Caki2 (cell line): ENCODE data around the gene KCNG4. TPM values are rescaled to one million over a fixed set of nuclear protein-coding genes. Genes with fewer than 3 reads are reported as not detected.

ENCODE experiments used
- DNase-seq: peaks from one replicate; pipeline ENCODE4 v3.0.0-alpha.2; 2015; ENCODE audit warnings: low read depth
- in situ Hi-C: cut with HindIII; loops from 2 replicates; pipeline ENCODE4 v1.10.0; 2016; ENCODE audit warnings: low sequenced_read_pairs, low pct_unique_long_range_greater_than_20kb, mixed read lengths
- total RNA-seq: library from RNA; depleted of rRNA; stranded (reverse); fragments of >200 nt; shearing (Covaris generic); gene quantifications from 2 replicates; pipeline ENCODE4 v1.2.3, GENCODE V29; 2014; ENCODE audit warnings: low replicate concordance; rRNA removed

The KCNG4 gene, protein sequence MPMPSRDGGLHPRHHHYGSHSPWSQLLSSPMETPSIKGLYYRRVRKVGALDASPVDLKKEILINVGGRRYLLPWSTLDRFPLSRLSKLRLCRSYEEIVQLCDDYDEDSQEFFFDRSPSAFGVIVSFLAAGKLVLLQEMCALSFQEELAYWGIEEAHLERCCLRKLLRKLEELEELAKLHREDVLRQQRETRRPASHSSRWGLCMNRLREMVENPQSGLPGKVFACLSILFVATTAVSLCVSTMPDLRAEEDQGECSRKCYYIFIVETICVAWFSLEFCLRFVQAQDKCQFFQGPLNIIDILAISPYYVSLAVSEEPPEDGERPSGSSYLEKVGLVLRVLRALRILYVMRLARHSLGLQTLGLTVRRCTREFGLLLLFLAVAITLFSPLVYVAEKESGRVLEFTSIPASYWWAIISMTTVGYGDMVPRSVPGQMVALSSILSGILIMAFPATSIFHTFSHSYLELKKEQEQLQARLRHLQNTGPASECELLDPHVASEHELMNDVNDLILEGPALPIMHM
- total RNA-seq: not detected in 2 replicates

DNA sequence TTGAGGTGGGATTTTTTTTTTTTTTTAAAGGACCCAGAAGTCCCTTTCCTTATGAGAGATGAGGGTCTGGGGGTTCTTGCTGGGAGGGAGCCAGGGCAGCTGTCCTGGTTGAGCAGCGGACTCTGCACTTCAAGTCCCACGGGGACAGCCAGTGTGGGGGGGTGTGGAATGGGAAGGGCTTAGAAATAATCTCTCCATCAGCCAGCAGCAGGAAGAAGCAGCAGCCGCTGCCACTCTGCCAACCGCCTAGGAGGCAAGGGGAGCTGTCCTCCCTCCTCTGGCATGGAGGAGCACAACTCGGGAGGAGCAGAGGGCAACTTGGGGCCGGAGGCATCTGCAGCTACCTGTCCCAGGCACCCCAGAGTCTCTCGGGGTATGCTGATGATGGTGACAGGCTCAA is at the start of gene KCNG4:
Gene KCNG4 (minus strand): TSS at position 104 of the 400 bp plus-strand sequence. CDS start 2,527 bp downstream, outside the sequence.
- no peak for DNase-seq
- in situ Hi-C loops: no loop called here

DNA sequence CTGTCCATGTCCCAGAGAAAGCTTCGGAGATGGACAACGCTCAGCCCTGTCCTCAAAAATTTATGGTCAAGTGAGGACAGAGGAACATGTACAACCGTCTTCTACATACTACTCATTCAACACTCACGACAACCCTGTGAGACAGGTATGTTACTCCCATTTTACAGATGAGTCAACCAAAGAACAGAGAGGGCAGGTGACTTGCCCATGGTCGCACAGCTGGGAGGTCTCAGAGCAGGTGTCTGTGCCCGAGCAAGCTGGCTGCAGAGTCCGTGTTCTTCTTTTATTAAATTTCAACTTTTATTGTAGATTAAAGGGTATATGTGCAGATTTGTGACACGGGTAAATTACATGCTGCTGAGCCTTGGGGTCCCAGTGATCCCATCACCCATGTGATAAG is 49.1 kb upstream of the KCNG4 start:
- in situ Hi-C loops: no loop called here
- DNase-seq: no peak

DNA sequence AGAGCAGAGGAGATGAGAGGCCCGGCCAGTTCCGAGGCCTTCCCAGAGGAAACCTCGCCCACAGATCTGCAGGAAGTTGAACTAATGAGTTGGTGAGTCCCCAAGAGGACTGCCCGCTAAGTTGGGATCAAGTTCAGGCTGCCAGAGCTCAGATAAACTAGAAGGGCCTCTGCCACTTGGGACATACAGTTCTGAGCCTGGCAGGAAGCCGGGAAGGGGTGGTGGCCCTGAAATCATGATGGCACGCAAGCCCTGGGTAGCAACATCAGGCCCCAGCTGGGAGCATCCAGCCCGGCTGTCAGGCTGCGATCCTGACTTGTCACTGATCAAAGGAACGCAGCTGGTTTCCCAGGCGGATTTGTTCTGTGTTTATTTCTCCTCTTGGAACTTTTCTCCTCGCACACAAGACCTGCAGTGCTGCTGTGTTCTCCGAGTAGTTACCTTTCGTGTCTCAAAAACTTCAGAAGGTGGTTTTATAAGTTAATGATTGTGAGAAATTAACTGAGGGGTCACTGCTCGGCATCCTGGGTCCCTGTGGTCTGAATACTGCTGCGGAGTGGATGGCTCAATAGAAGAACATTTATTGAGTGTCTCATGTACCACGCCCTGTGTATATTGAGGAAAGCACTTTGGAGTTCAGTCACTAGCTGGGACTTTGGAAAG is 46.9 kb upstream of the KCNG4 start:
- in situ Hi-C loops: no loop called here
- DNase-seq: peak; percentile 69

DNA sequence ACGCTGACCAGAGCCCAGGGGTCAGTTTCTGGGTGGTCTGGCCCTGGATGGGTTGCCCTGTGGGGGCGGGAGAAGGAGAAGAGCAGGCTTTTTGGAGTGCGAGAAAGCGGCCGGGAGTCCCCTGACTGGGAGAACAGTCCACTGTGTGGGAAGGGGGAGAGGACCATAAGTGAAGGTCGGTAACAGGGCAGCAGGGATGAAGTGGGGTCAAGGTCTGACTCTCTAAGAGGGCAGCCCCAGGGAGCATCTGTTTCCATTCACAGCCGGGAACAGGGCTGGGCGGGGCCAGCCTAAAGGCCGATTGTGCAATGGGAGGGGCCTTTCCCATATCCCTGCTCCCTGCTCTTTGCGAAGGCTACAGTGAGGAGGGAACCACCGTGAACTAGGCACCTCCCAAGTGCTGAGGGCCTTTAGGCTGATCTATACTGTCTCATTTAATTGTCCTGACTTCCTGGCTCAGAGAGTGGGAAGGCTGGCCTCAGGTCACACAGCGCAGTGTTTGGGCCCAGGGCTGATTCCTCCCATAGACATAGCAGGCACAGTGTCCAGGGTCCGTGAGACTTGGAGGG is 44.4 kb upstream of the KCNG4 start:
- in situ Hi-C loops: no loop called here
- no peak for DNase-seq

DNA sequence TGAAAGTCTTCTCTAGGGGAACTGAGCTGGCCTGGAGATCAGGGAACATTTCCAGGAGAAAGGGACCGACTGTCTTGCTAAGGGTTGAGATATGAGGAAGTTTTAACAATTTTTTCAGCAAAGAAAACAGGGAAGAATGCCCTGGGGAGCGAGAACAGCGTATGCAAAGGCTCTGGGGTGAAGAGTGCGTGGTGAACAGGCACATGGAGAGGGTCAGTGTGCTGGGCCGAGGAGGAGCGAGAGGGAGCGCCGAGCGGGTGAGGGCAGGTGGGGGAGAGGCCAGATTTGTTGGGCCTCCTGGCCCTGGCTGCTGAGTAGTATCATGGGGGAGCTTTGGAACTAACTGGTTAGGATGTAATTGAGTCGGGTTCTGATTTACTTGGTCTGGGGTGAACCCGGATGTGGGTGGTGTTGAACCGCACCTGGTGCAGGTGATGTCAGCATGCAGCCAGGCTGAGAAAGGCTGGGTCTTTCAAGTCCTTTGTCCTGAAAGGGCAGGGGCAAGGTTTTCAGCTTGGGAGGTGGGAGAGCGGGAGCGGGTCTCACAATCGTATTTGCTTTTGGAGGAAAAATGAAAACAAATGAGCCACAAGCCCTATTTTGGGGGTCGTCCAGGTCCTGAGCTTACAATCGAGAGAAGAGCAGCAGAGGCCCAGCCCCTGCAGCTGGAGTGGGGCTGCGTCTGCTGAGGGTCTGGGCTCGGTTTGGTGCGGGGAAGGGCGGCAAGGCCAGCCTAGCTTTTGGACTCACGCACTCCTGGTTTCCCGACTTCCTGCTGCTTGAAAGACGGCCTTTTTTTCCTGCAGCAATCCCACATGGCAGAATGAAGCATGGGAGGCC is 43.7 kb upstream of the KCNG4 start:
- in situ Hi-C loops: no loop called here
- peak; percentile 35 for DNase-seq

DNA sequence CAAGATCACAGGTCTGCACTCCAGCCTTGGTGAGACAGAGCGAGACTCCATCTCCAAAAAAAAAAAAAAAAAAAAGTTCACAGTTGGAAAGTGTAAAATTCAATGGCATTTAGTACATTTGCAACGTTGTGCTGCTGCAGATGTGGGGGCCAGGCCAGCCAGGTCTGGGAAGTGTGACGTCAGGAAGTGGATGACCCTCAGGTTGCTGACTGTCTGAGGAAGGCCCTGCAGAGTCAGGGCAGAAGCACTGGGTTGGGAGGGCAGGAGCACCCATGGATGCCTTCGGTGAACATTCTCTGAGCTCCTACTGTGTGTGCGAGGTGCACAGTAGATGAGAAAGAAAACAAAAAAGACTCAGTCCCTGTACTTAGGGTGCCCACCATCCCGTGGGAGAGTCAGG is 42.7 kb upstream of the KCNG4 start:
- DNase-seq: no peak
- in situ Hi-C loops: no loop called here

DNA sequence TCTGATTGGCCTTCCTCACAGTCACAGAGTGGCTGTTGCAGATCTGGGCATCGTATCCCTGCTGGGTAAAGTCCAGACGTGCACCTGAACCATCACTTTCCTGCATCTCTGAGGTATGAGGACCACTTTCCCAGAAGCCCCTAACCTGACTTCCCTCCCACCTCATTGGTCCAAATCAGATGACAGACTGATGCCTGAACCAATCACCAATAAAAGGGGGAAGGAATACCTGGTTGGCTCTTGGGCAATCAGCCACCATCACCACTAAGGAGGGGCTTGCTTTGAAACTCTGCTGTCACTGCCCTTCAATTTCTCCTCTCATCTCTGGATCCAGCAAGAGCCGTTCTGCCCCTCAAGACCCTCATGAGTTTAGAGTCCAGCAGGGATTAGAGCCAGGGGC is 41.3 kb upstream of the KCNG4 start:
- in situ Hi-C loops: no loop called here
- no peak for DNase-seq

DNA sequence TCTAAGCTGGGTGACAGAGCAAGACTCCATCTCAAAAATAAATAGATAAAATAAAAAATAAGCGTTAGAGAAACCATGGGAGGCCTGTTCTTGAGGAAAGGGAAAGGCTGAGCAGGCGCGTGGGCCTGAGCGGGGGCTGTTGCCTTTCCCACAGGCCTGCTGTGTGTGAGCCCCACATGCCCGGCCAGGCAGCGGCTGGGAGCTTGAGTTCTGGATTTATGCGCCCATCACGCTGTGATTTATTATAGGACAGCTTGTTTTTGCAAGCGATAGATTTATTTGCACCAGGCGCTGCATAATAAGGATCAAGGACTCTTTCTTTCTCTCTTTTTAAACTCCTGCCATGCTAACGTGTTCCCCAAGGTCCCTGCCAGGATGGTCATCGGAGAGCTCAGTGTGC is 40.1 kb upstream of the KCNG4 start:
- in situ Hi-C loops: no loop called here

DNA sequence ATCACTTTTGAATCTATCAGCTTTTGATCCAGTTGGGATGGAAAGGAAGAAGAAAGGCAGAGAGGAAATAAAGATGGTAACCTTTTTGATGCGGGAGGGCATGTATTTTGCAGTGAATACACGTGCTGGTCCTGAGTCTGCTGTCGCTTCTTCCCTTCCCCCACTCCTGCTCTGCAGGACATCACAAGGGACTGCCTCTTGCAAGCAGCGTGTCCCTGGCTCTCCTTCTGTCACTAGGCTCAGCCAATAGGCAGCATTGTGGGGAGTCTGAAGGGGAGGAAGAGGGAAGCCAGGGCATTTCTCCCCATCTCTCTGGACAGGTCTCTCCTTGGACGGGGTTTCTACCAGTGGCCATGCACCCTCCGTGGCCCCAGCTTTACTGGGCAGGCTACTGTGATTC is 39.2 kb upstream of the KCNG4 start:
- in situ Hi-C loops: no loop called here
- DNase-seq: no peak

More for the DNA sequence above, 40.1 kb upstream of the KCNG4 start:
- no peak for DNase-seq

DNA sequence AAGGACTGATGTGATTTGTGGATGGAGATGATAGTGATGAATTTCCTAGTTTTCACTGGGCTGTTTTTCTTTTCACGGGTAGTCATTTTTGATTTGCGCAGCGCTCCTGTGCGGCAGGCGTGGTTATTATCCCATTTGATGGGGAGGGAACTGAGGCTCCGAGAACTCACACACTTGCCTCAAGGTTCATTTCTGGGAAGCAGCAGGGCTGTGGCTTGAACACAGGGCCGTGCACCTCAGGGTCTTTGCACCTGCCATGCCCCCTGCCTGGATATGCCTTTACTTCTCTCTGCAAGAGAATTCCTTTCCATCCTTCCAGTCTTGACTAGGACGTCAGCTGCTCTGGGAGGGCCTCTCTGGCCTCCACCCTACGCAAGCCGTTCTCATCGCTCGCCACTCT is 38.5 kb upstream of the KCNG4 start:
- in situ Hi-C loops: no loop called here
- no peak for DNase-seq

DNA sequence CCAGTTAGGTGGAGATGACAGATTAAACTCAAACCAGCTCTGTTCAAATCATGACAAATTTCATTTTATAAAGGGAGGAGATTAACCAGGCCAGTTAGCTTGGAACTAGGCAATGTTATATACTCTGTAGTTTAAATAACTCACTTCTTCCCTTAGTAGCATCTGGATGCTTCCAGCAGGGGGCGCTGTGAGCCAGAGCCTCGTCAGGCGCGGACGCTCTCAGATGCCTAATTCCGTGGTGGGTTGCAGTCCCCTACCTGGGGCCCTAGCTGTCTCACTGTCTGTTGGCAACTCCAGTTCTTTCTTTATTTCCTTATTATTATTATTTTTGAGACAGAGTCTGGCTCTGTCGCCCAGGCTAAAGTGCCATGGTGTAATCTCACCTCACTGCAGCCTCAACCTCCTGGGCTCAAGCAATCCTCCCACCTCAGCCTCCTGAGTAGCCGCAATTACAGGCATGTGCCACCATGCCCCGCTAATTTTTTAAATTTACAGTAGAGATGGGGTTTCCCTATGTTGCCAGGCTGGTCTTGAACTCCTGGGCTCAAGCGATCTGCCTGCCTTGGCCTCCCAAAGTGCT is 37.5 kb upstream of the KCNG4 start:
- in situ Hi-C loops: no loop called here
- peak; percentile 26 for DNase-seq

DNA sequence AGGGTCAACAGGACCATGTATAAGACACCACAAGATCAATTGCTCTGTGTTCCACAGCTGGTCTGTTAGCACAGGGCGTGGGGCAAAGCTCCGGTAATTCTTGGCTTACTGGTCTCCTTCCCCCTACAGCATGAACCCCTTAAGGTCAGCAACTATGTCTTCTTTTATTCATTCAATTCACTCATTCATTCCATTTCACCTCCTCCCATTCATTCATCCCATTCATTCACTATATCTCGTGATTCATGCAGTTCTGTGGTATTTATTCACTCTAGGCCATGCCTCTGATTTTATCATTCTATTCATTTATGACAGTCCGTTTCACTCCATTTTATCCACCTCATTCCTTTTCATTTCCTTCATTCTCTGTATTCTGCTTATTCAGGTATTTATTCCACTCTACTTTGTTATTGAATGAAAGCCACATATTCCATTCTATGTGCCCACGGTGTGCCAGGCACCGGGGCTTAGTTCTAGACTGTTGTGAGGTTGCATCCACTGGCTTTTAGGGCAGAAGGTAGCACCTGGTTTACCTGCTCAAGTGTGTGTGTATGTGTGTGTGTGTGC is 35.9 kb upstream of the KCNG4 start:
- DNase-seq: no peak
- in situ Hi-C loops: no loop called here

DNA sequence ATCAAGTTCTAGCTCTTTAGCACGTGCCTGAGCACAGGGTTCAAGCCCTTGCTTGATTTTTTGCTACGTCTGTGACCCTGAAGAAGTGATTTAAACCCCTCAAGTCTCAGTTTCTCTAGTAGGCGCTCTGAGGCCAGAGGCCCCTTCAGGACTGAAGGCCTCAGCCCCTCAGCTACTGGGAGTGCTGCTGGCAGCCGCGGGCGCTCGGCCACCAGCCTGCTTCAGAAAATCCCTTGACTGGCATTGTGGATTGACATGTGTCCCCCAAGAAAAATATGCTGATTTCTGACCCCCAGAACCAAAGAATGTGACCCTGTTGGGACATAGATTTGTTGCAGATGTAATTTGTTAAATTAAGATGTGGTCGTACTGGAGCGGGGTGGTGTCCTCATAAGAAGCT is 34.7 kb upstream of the KCNG4 start:
- in situ Hi-C loops: no loop called here
- DNase-seq: no peak

DNA sequence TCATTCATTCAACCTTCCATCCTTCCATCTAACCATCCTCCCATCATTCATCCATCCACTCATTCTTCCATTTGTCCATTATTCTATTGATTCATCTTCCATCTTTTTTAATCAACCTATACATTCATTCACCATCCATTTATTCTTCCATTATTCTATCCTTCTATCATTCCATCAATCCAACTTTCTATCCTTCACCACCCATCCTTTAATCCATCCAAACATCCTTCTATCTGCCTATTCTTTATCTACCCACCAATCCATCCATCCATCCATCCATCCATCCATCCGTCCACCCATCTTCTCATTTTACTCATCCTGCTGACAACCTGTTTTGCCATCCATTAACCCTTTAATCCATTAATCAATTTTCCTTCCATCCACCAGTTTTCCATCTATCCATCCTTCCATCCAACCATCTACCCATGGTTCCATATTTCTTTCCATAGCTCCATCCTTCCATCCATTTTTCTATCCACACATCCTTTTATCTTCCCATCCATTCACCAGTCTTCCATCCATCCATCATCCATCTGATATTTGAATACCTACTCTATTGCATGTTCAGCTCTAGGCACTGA is 33.0 kb upstream of the KCNG4 start:
- in situ Hi-C loops: no loop called here
- DNase-seq: no peak

DNA sequence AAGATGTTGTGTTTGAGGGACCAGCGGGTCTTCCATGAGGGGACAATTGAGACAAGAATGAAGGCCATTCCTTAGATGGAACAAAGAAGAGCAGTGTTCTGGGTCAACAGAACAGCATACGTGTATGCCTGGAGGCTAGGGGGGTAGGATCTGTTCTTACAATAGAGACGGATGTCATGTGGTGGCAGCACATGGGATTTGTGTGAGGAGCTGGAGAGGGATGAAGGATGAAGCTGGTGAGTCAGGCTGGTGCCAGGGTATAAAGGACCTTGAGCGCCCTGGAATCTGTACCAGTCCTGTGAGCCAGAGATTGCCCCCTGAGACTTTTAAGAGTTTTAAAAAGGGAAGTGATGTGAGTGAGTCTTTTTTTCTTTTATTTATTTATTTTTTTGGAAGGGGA is 32.1 kb upstream of the KCNG4 start:
- no peak for DNase-seq
- in situ Hi-C loops: no loop called here

DNA sequence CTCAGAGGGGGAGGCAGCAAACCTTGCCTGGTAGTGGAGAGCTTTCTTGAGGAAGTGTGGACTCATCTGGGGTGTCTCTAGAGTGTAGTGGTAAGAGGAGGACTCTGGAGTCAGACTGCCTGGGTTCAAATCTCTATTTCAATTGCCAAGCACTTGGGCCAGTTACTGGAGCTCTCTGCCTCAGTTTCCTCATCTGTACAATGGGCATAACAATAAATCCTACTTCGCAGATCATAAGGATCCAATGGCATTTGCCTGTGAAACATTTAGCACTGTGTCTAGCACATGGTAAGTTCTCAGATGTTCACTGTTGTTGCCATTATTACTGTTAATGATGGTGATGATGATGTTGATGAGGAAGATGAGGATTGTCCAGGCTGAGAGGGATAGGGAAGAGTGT is 31.2 kb upstream of the KCNG4 start:
- in situ Hi-C loops: no loop called here

DNA sequence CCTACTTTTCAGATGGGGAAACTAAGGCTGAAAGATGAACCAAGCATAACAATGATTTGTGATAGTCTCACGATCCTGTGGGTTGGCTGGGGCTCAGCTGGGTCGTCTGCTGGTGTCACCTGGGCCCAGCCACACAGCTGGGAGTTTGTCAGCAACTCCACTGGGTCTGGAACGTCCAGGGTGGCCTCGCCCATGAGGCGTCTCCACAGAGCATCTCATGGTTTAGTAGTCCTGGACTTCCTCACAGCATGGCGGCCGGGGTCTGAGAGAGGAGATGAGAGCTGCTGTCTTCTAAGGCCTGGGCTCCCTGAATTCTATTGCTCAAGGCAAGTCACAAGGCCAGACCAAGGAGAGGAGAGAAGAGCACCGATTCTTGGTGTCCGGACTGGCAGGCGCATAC is 30.7 kb upstream of the KCNG4 start:
- in situ Hi-C loops: no loop called here
- no peak for DNase-seq

More for the DNA sequence above, 31.2 kb upstream of the KCNG4 start:
- no peak for DNase-seq
